HG03066 (cell line): ENCODE measurements around the gene HERC6.
"Not testable (repeated sequence)": the region's sequence is repeated elsewhere in the genome, so short reads cannot be mapped to it uniquely, and the experiment has no call there.

Source experiments
- ATAC-seq: cut with Tn5 transposase; IDR thresholded peaks from one replicate; pipeline ENCODE4 v1.9.1; 2021; ENCODE audit warnings: low read depth; ENCODE audit not compliant: unreplicated experiment

The HERC6 gene

DNA sequence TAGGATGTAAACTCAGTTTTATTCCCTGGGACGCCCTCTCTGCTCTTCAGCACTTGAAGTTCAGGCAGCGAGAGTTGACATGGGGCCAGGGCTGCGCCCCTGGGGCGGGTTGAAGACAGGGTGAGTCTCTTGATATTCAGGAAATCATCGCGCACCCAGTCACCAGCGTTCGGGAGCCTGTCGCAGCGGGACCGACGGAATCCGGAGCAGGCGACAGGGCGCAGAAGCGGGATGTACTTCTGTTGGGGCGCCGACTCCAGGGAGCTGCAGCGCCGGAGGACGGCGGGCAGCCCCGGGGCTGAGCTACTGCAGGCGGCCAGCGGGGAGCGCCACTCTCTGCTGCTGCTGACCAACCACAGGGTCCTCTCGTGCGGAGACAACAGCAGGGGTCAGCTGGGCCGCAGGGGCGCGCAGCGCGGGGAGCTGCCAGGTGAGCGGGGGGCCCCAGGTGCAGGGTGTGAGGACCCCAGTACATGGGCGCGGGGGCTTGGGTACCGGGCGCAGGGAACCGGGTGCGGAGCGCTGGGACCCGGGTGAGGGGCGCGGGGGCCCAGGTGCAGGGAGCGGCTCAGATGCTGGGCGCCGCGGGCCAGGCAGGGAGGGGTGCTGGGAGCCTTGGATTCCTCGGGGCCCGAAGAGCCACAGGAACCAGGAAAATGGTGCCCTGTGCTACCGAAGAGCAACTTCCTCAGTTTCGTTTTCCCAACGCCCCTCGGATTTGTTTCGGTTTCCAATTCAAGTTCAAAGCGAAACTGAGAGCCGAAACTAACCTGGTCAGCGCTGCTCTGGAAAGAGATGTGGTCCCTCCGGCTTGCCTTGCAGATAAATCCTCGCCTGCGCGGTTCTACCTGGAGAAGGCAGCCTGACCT, at the start of gene HERC6:
Gene HERC6 (plus strand): TSS at position 162 of the 869 bp plus-strand sequence. CDS start 70 bp downstream, at position 232.
- peak; percentile 82 for ATAC-seq

DNA sequence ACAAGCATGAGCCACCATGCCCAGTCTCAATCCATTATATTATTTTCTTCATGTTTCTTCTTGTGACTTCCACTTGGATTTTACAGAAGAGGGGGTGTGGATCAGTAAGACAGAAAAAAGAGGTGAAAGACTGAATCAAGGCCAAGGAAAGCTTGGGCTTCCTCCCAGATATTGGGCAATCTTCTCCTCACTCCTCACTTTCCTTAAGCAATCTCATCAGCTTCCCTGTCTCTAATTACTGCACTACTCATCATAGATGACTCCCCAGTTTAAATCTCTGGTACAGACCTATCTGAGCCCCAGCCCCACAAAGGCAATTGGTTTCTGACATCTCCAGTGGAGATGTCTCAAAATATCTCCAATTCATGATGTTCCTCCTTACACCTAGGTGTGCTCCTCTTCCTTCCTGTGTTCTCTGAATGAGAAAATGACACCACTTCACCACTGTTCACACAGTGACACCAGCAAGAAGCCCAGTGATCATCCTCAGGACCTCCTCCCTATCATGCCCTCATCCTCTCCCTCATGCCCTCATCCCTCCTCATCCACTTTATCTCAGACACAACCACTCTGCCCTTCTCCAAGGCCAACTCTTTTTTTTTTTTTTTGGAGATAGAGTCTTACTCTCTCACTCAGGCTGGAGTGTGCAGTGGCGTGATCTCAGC, 44.8 kb upstream of the HERC6 start:
- no peak for ATAC-seq

DNA sequence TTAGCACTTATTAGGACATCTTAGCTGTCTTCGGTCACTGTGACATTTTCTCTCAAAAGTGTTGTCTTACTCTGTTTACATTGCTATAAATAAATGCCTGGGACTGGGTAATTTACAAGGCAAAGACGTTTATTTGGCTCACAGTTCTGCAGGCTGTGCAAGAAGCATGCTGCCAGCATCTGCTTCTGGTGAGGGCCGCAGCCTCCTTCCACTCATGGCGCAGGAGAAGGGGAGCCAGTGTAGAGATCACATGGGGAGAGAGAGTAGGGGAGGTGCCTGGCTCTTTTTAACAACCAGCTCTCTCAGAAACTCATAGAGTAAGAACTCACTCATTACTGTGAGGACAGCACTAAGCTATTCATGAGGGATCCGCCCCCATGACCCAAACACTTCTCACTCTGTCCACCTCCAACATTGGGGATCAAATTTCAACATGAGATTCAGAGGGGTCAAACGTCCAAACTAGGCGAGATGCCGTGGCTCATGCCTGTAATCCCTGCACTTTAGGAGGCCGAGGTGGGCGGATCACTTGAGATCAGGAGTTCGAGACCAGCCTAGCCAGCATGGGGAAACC, 43.5 kb upstream of the HERC6 start:
- no peak for ATAC-seq

DNA sequence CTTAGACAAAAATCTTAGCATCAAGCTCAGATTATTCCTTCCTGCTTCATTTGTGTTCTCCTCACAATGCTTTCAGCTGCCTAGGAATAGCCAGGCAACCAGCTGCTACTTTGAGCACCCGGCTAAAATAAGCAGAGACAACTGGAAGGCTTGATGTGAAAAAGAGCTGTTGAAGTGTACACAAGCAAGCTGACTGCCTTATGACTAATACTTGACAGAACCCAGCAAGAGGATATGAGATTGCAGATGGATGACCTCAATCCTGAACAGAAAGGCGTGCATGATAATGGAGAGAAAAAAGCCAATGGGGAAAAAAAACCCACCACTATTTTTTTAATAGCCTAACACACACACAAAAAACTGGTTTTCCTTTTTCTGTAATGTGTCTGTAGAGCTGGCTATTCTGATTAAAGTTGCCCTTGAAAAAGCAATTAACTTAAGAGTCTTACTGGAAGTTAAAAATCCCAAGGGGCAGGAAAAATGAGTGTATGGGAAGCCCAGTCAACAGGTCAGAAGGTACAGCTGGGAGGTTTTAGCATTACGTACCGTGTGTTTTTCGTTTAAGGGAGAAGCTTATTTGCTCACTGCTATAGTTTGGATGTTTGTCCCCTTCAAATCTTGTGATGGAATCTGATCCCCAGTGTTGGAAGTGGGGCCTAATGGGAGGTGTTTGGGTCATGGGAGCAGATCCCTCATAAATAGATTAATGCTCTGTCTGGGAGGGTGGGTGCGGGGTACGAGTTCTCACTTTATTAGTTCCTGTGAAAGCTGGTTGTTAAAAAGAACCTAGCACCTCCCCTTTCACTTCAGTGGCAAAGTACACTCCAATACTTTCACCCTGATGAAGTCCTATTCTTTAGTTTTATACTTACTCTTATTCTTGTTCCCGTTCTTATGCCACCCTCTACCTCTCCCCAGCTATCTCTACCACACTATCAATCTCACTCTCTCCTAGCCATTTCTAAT, 37.1 kb upstream of the HERC6 start:
- ATAC-seq: no peak

DNA sequence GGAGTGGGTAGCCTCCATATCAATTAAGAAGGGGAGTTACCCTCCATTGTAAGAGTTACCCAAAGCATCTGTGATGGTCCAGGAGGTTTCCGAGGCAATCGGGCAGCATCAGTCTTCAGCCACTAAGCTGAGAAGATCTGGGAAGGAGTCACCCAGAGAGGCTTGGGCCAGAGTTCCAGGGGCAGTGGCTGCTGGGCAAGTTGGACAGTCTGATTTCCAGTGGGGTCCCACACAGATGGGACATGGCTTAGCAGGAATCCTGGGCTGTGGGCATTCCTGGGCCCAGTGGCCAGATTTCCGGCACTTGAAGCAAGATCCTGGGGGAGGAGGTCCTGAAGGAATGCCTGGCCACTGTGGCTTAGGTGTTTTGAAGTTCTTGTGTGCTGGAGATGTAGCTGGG, 31.8 kb upstream of the HERC6 start:
- ATAC-seq: not testable (repeated sequence)

DNA sequence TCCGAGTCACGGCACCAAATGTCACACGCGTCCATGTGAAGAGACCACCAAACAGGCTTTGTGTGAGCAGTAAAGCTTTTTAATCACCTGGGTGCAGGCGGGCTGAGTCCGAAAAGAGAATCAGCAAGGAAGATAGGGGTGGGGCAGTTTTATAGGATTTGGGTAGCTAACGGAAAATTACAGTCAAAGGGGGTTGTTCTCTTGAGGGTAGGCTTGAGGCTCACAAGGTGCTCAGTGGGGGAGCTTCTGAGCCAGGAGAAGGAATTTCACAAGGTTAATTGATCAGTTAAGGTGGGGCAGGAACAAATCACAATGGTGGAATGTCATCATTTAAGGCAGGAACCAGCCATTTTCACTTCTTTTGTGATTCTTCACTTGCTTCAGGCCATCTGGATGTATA, 29.9 kb upstream of the HERC6 start:
- ATAC-seq: not testable (repeated sequence)

DNA sequence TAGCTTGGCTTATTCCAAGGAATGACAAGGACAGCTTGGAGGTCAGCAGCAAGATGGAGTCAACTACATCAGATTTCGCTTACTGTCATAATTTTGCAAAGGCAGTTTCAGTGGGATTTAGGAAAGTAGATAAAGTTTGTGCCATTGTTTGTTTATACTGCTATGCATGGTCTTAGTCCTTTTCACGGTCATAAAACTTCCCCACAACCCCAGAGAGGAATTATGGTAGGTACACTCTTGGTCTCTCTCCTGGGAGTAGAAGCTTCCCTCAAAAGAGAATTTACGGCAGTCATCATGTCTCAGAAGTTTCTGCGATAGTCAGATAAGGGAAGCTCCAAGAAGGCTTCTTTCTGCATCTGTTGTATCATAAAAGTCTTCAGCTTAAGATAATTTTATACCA, 27.9 kb upstream of the HERC6 start:
- ATAC-seq: no peak

DNA sequence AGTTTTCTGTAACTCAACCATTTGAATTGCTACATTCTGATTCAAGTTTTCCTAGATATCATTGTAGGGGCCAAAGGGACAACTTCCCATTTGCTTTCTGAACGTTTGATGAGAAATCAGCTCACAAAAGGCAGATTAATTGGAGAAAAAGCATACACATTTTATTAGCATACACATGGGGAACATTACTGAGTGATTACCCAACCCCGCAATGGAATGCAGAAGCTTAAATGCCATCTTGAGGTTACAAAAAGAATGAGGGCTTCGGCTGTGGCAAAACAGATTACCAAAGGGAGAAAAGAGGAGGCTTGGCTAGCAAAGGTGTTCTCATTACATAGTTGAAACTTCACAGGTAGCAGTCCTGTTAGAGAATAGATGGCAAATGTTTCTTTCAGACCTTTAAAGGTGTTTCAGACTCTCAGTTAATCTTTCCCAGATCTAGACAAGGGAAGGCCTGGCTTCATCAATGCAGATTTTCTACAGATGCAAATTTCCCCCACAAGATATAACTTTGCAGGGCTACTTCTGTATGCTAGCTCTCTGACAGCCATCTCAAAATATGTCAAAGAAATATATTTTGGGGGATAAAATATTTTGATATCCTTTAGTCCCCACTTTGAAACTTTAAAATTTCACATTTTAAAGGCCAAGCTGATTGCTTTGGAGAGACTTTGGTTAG, 26.5 kb upstream of the HERC6 start:
- no peak for ATAC-seq

DNA sequence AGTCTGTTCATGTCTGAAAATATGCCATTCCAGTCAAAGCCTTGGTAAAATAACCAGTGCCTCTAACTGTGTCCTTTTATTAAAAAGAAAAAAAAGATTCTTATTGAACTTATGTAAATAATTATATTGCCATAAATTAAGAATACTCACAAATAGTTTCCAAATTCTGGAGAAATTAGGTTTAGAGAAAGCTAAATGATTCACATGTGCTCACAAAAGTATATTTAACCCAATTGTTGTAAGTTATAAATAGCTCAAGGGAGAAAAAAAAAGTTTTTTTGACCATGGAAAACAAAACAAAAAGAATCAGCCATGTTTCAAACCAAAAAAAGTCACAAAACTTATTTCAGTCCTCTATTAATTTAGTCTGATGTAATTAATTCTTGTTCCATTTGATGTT, 25.3 kb upstream of the HERC6 start:
- ATAC-seq: no peak

DNA sequence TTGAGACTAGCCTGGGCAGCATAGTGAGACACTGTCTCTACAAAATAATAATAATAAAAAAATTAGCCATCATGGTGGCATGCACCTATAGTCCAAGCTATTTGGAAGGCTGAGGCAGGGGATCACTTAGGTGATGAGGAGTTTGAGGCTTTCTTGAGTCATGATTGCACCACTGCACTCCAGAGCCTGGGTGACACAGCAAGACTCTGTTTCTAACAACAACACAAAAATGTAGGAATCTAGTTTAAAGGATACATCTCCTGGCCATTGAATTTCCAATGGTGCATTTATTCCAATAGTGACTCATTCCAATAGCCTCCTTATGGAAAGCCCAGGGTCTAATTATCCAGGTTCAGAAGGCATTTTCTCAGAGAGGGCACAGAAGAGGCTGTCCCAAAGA, 21.9 kb upstream of the HERC6 start:
- ATAC-seq: no peak

DNA sequence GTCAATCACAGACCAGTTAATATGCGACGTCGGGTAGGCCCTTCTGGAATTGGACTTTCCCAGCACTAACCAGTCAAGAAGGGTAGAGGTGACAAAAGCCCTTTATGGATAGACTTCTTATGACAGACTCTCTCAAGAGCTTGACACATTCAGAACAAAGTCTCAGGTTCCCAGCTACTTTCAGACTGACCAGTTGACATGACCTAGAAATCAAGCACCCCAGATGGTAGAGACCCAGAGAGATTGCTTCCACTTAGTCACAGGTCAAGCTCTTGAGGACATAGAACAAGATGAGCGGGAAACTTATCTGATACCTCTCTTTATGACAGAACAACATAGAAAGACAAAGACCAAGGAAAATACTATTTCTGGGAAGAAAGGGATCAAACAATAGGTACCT, 21.4 kb upstream of the HERC6 start:
- no peak for ATAC-seq

DNA sequence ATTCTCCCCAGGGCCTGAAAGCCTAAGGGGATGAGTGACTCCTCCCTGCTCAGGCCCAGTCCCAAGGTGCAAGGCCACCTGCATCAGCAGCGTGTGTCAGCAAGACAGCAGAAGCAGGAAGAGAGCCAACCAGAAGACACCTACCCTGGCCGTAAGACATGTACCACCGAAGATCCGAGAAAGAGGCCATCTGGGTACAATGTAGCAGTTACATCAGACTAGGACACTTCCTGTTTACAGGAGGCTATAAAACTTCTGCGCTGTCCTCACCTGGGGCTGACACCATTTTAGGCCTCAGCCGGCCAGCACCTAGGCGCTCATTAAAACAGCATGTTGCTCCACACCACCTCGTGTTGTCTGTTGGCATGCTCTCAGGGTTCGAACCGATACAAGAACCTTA, 19.1 kb upstream of the HERC6 start:
- ATAC-seq: no peak

DNA sequence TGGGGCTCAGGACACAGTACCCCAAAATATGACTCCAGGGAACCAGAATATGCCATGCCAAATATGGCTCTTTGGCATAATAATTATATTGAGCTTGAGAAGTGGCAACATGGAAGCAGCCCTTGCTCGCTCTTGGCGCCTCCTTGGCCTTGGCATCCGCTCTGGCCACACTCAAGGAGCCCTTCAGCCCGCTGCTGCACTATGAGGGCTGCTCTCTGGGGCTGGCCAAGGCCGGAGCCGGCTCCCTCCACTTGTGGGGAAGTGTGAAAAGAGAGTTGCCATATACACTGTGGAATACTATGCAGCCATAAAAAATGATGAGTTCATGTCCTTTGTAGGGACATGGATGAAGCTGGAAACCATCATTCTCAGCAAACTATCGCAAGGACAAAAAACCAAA, 18.4 kb upstream of the HERC6 start:
- no peak for ATAC-seq

DNA sequence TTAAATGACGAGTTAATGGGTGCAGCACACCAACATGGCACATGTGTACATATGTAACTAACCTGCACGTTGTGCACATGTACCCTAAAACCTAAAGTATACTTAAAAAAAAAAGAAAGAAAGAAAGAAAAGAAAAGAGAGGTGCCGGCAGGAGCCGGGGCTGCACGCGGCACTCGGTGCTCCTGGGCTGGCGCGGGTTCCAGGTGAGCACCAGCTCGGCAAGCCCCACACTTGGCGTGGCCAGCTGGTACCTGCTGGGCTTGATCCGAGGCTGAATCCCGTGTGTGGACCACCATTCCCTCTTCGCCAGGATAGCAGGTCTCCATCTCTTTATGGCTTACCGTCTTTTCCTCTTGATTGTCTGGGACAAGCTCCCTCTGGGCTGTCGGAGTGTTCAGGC, 17.9 kb upstream of the HERC6 start:
- ATAC-seq: no peak

DNA sequence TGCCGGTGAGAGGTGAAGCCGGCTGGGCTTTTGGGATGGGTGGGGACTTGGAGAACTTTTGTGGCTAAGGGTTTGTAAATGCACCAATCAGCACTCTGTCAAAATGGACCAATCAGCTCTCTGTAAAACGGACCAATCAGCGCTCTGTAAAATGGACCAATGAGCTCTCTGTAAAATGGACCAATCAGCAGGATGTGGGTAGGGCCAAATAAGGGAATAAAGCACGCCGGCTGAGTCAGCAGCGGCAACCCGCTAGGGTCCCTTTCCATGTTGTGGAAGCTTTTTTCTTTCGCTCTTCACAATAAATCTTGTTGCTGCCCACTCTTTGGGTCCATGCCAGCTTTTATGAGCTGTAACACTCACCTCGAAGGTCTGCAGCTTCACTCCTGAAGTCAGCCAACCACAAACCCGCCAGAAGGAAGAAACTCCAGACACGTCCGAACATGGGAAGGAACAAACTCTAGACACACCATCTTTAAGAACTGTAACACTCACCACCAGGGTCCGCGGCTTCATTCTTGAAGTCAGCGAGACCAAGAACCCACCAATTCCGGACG, 17.4 kb upstream of the HERC6 start:
- not testable (repeated sequence) for ATAC-seq

DNA sequence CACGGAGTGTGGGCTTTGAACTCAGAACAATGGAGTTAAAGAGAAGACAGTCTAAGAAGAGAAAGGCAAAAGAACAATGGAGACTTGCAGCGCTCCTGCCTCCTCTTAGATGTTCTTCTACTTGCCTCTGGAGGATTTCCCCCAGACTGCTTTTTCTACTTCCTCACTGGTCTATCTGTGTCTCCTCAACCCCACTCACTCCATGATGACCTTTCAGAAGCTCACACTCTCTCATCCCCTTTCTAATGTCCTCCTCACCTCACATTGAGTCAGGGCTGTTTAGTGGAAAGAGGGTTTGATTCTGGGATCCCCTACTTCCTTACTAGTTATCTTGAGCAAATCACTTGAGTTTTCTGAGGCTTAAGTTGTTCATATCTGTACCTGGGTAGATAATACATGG, 12.2 kb upstream of the HERC6 start:
- no peak for ATAC-seq

DNA sequence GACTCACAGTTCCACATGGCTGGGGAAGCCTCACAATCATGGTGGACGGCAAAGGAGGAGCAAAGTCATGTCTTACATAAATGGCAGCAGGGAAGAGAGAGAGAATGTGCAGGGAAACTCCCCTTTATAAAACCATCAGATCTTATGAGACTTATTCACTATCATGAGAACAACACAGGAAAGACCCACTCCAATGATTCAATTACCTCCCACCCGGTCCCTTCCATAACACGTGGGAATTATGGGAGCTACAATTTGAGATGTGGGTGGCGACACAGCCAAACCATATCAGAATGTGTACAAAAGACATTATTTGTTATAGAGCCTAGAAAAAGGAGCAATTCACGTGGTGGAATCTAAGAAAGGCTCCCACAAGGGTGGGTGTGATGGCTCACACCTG, 10.8 kb upstream of the HERC6 start:
- ATAC-seq: no peak

DNA sequence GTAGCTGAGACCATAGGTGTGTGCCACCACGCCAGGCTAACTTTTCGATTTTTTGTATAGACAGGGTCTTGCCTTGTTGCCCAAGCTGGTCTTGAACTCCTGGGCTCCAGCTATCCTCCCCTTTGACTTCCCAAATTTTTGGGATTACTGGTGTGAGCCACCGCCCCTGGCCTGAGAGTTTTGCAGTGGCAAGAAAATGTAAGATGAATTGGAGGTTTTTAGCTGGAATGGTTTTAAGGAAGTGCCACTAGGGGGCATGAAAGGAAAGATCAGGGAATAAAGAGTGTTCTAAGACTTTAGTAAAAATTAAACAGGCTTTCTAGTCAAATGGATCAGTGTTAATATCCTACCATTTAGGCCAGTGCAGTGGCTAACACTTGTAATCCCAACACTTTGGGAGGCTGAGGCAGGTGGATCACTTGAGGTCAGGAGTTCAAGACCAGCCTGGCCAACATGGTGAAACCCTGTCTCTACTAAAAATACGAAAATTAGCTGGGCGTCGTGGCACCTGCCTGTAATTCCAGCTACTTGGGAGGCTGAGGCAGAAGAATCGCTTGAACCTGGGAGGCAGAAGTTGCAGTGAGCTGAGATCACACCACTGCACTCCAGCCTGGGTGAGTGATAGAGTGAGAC, 9.4 kb upstream of the HERC6 start:
- ATAC-seq: not testable (repeated sequence)

DNA sequence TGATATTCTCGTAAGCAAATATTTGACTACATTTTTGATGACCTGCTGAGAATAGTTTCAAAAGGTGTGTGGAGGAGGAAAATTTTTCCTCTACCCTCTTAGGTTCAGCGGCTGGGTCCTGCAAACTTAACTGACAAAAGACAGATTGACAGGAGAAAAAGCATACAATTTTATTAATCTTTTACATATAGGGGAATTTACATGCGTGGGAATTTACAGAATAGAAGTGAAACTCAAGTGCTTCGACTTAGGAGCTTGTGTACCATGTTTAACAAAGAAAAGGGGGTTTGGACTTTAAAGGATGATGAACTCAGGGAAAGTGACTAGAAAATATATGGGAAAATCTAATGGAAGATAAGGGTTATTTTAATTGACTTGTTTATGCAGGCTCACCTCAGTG, 2.5 kb downstream of the HERC6 start:
- ATAC-seq: no peak
